ENCODE data around the gene PDIK1L.

The PDIK1L gene

DNA sequence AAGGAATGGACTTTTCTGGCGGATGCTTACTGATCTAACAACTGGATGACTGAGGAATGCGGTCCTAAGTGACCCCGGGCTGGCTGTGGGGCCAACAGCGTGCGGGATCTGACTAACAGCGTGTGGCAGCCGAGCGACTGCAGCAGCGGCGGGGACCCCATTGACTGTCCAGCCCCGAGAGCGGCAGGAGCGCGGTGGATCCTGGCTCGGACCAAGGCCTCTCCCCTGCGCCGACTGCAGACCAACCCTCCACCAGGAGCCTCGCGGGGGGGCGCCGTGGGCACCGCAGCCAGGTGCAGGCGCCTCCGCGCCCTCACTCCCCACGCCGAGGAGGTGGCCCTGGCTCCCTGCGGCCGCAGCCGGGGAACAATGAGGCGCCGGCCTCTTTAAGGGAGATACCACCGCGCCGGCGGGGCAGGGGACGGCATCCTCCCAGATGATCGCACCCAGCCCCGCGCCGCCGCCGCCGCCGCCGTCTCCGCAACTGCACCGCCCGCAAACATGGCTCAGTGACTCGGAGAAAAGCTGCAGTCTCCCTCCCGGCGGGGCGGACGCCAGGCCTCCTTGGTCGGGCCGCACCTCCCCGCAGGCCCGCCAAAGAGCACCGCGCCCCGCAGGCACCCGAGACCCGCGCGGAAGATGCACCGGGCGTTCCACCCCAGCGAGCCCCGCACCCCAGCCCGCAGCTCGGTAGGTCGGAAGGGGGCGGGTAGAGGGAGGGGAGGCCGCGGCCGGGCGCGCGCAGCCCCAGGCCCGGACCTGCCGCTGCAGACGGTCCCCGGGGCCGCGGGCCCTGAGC is 694 bp upstream of the PDIK1L start (continued):
- TF ChIP-seq, protein P1, sequence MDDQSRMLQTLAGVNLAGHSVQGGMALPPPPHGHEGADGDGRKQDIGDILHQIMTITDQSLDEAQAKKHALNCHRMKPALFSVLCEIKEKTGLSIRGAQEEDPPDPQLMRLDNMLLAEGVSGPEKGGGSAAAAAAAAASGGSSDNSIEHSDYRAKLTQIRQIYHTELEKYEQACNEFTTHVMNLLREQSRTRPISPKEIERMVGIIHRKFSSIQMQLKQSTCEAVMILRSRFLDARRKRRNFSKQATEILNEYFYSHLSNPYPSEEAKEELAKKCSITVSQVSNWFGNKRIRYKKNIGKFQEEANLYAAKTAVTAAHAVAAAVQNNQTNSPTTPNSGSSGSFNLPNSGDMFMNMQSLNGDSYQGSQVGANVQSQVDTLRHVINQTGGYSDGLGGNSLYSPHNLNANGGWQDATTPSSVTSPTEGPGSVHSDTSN (CRISPR knock-in tag; IDR thresholded peaks at IDR 0.05): no peak
- TF ChIP-seq, protein P2, sequence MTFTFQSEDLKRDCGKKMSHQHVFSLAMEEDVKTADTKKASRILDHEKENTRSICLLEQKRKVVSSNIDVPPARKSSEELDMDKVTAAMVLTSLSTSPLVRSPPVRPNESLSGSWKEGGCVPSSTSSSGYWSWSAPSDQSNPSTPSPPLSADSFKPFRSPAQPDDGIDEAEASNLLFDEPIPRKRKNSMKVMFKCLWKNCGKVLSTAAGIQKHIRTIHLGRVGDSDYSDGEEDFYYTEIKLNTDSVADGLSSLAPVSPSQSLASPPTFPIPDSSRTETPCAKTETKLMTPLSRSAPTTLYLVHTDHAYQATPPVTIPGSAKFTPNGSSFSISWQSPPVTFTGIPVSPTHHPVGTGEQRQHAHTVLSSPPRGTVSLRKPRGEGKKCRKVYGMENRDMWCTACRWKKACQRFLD (tag by site-specific recombination; IDR thresholded peaks at IDR 0.05): no peak
- TF ChIP-seq ZNF548 (tag by site-specific recombination; IDR thresholded peaks at IDR 0.05): no peak
- TF ChIP-seq ZNF707 (tag by site-specific recombination; IDR thresholded peaks at IDR 0.05): no peak
- no peak for TF ChIP-seq TRIM28 (IDR thresholded peaks at IDR 0.05; ENCODE audit: borderline replicate concordance, low read length)
- TF ChIP-seq ZNF10 (tag by site-specific recombination; IDR thresholded peaks at IDR 0.05): peak; percentile 33; the same call in 1 of the 2 replicates
- no peak for TF ChIP-seq ZBTB7A (tag by site-specific recombination; IDR thresholded peaks at IDR 0.05; ENCODE audit: low read depth)
- no peak for TF ChIP-seq GFI1B (tag by site-specific recombination; IDR thresholded peaks at IDR 0.05)
- peak; percentile 77 for TF ChIP-seq ZXDB (tag by site-specific recombination; IDR thresholded peaks at IDR 0.05)
- TF ChIP-seq ZNF391 (tag by site-specific recombination; IDR thresholded peaks at IDR 0.05; ENCODE audit: borderline replicate concordance, low read depth): peak; percentile 58; the same call in 1 of the 2 replicates
- peak; percentile 58 for TF ChIP-seq SP7 (tag by site-specific recombination; IDR thresholded peaks at IDR 0.05)
- peak; percentile 67; the same call in 1 of the 2 replicates for TF ChIP-seq KLF8 (tag by site-specific recombination; IDR thresholded peaks at IDR 0.05)
- TF ChIP-seq, protein P3, sequence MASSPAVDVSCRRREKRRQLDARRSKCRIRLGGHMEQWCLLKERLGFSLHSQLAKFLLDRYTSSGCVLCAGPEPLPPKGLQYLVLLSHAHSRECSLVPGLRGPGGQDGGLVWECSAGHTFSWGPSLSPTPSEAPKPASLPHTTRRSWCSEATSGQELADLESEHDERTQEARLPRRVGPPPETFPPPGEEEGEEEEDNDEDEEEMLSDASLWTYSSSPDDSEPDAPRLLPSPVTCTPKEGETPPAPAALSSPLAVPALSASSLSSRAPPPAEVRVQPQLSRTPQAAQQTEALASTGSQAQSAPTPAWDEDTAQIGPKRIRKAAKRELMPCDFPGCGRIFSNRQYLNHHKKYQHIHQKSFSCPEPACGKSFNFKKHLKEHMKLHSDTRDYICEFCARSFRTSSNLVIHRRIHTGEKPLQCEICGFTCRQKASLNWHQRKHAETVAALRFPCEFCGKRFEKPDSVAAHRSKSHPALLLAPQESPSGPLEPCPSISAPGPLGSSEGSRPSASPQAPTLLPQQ (tag by site-specific recombination; IDR thresholded peaks at IDR 0.05): peak; percentile 95; the same call in 1 of the 2 replicates
- peak; percentile 19; the same call in 1 of the 2 replicates for TF ChIP-seq ZNF394 (tag by site-specific recombination; IDR thresholded peaks at IDR 0.05; ENCODE audit: borderline replicate concordance)
- no peak for TF ChIP-seq ZNF239 (tag by site-specific recombination; IDR thresholded peaks at IDR 0.05)
- TF ChIP-seq ZNF544 (tag by site-specific recombination; IDR thresholded peaks at IDR 0.05): no peak
- peak; percentile 98 for TF ChIP-seq GLIS2 (tag by site-specific recombination; IDR thresholded peaks at IDR 0.05)
- TF ChIP-seq ZNF211 (tag by site-specific recombination; IDR thresholded peaks at IDR 0.05; ENCODE audit: low read depth): no peak
- TF ChIP-seq ZNF221 (tag by site-specific recombination; IDR thresholded peaks at IDR 0.05; ENCODE audit: borderline replicate concordance): no peak
- no peak for TF ChIP-seq HOXD13 (CRISPR knock-in tag; IDR thresholded peaks at IDR 0.05; ENCODE audit: borderline replicate concordance)
- TF ChIP-seq ZBTB1 (tag by site-specific recombination; IDR thresholded peaks at IDR 0.05): 0 out of 2 replicates have a peak, but pooled peaks have one; percentile 37
- 0 out of 2 replicates have a peak, but pooled peaks have one; percentile 38 for TF ChIP-seq ZNF629 (tag by site-specific recombination; IDR thresholded peaks at IDR 0.05)
- TF ChIP-seq, protein P4, sequence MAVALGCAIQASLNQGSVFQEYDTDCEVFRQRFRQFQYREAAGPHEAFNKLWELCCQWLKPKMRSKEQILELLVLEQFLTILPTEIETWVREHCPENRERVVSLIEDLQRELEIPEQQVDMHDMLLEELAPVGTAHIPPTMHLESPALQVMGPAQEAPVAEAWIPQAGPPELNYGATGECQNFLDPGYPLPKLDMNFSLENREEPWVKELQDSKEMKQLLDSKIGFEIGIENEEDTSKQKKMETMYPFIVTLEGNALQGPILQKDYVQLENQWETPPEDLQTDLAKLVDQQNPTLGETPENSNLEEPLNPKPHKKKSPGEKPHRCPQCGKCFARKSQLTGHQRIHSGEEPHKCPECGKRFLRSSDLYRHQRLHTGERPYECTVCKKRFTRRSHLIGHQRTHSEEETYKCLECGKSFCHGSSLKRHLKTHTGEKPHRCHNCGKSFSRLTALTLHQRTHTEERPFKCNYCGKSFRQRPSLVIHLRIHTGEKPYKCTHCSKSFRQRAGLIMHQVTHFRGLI (tag by site-specific recombination; IDR thresholded peaks at IDR 0.05): no peak

Data from HEK293 (cell line).